ENCODE data around the gene THPO. TPM values are rescaled to one million over a fixed set of nuclear protein-coding genes. Genes with fewer than 3 reads are reported as not detected.
A peak's percentile ranks its signal among the peaks of the same experiment; 100 is the strongest.

Gene THPO
- under 0.01 TPM in 2 replicates for total RNA-seq

DNA sequence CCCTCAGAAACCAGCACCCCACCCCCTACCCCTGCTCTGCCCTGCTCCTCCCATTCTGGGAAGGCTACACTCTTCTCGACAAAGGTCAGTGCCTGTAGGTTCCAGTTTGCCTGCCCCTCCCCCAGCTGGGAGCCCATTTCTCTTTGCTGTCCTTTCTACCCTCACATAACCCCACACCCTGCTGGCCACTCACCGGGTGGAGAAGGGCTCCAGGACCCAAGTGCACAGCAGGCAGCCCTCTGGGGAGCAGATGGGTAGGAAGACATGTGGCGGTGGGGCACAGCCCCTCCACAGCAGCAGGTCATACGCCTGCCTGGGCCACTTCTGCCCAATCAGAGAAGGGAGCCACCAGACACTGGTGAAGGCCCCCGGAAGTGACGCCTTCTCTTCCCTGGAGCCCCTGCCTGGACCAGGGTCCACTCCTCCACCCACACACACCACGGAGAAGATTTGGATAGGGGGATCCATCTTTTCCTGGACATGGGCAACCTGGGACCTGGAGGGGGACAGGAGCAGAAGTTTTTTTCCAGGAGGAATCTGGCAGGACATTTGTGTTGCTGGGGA is at the start of gene THPO:
TSS of gene THPO (minus strand) at position 326 of the 564 bp plus-strand sequence. CDS start 1,948 bp downstream, outside the sequence.
- no peak for DNase-seq (ENCODE audit: low read depth in 2 of 2)

DNA sequence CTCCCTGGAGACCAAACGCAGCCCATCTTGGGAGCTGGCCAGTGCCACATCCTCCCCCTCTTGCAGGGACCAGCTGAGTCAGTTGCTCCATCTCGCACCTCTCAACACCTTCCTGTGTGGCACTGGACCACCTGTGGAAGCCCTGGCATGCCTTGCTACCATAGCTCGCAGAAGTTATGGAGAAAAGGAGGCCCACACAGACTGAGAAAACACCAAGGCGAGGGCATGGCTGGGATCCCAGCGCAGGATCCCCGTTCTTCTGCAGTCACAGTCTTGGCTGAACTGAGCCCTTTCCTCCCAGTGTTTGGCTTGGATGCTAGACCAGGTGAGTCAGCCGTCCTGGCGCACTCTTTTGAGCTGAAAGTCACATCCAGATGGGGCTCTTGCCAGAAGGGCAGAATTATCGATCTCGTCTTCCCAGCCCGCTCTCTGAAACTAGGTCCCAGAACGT is 48.7 kb upstream of the THPO start:
- no peak for DNase-seq (ENCODE audit: low read depth in 2 of 2)

DNA sequence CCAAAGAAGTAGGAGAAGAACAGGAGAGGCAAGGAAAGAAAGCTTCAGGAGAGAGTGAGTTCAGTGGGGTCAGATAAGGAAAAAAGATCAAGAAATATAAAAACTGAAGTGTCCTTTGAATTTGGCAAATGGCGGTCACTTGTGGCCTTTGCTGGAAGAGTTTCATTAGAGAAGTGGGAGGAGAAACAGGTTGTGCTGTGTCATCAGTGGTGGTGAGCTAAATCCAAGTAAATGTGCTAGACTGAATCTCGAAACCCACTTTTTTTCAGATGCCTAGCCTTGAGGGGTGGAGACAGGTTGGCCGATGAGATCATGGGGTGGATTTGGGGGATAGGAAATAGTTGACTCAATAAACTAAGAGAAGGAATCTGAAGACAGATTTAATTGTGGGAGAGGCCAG is 45.6 kb upstream of the THPO start:
- no peak for DNase-seq (ENCODE audit: low read depth in 2 of 2)

DNA sequence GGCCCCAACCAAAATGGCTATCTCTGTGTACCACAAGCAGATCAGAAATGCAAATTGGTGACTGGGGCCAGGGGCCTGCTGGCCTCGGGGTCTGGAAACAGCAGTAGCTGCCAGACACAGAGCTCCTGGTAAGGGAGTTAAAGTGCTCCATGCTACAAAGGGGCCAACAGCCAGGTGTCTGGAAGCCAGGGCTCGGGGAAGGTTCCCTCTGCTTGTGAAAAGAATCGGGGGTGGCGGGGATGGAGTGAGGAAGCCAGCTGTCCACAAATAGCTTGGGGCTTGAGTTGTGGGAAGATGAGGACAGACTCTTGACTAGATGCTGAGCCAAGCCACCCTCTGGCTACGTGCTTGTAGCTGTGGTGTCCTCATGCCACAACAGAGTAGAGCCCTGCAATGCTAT is 41.2 kb upstream of the THPO start:
- DNase-seq (ENCODE audit: low read depth in 2 of 2): no peak

- DNase-seq (ENCODE audit: low read depth in 2 of 2): peak; percentile 48 to 67
These were observed 39.8 kb upstream of the THPO start for GRCh38 chr3:184417619-184418327.

DNA sequence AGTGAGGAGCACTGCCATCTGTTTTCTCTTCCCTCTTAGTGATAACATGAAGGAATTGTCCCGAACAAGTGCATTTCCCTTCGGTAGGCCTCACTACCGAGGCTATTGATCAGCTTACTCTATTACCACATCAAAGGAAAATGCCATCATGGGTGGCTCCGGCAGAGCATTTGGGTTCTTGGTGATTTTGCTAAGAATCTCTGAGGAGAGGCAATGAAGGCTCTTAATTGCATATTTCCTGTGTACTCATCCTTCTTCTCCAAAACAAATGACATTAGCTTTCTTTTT is 37.1 kb upstream of the THPO start:
- no peak for DNase-seq (ENCODE audit: low read depth in 2 of 2)

GRCh38 chr3:184414418-184415202 is 36.6 kb upstream of the THPO start:
- DNase-seq (ENCODE audit: low read depth in 2 of 2): no peak

DNA sequence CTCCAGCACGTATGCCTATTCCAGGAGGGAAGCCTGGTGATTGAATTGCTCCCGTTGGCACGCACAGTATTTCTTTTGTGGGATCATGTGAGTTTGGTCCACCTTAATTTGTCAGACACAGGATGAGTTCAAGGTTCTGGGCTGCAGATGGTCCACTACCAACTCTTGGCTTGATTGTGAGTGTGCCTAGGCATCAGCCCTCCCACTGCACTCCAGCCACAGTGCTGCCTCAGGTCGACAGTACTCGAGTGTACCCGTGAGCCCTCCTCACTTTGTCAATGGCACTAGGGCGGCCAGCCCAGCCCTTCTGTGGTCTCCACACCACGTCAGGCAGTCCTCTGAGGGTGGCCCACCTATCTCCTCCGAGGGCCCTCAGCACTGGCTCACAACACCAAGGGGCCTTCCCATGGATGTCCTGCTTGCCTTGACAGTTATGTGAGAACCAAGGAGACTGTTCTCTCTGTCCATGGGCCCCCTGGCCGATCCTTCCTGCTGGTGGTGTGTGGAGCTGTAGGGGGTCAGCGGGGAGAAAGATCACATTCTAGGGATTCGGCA is 32.0 kb upstream of the THPO start:
- DNase-seq (ENCODE audit: low read depth in 2 of 2): no peak

GRCh38 chr3:184409331-184409926 is 31.4 kb upstream of the THPO start:
- no peak for DNase-seq (ENCODE audit: low read depth in 2 of 2)

- no peak for DNase-seq (ENCODE audit: low read depth in 2 of 2)
These were observed 27.3 kb upstream of the THPO start for GRCh38 chr3:184405075-184406030.

DNA sequence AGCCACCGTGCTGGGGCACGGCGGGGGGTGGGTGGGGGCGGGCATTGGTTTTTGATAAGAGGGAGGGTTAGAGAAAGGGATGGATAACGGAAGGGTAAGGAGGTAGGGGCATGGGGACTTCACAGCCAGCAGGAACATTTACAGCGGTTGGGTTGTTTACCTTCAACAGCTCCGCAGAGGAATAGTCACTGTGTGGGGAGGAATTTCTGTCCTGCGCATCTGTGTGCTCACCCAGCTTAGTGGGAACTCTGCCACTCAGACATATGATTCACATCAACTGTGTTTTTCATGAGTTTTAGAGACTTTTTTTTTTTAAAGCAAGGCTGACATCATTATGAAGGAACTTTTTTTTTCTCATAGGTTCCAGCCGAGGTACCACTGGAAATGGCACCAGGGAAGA is 21.4 kb upstream of the THPO start:
- DNase-seq (ENCODE audit: low read depth in 2 of 2): peak in 1 of 2 donors; percentile 19

- no peak for DNase-seq (ENCODE audit: low read depth in 2 of 2)
These were observed 17.3 kb upstream of the THPO start for GRCh38 chr3:184395320-184395660.

DNA sequence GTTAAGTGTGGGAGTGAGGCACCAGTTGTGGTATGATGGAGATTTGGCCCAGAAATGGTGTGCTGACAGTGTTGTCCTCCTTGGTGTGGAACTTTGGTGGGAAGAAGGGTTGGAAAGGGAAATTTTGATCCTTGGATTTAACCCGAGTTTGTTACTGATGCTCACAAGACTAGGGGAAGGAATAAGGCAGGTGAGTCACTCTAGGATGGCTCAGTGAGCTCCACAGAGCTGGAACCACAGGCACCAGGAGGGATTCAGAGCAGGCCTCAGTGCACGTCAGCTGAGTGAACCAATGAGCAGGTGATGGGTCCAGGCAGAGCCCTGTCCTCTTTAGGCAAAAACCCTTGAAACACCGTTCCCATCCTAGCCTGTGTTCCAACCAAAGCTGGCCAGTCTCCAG is 13.3 kb upstream of the THPO start:
- DNase-seq (ENCODE audit: low read depth in 2 of 2): no peak

DNA sequence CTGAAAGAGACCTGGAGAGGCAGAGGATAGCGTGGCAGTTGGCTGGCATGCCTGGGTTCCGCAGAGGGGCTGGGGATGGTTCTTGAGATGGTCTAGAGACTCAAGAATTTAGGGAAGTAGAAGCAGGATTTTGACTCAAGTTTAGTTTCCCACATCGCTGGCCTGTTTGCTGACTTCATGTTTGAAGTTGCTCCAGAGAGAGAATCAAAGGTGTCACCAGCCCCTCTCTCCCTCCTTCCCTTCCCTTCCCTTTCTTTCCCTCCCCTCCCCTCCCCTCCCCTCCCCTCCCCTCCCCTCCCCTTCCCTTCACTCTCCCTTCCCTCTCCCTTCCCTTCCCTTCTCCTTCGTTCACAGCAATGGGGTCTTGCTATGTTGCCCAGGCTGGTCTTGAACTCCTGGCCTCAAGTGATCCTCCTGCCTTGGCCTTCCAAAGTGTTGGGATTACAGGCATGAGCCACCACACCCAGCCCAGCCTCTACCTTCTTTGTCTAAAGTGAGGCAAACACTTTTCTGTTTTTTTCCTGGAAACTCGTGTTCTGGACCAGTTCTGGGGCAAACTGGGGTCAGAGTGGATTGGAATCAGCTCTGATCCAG is 12.0 kb upstream of the THPO start:
- DNase-seq (ENCODE audit: low read depth in 2 of 2): no peak

DNA sequence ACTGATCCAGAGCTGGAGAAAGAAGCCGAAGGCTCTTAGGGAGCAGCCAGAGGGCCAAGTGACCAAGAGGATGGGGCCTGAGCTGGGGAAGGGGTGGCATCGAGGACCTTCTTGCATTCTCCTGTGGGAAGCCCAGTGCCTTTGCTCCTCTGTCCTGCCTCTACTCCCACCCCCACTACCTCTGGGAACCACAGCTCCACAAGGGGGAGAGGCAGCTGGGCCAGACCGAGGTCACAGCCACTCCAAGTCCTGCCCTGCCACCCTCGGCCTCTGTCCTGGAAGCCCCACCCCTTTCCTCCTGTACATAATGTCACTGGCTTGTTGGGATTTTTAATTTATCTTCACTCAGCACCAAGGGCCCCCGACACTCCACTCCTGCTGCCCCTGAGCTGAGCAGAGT is 11.4 kb upstream of the THPO start:
- no peak for DNase-seq (ENCODE audit: low read depth in 2 of 2)

GRCh38 chr3:184388936-184389230 is 10.9 kb upstream of the THPO start:
- DNase-seq (ENCODE audit: low read depth in 2 of 2): no peak

DNA sequence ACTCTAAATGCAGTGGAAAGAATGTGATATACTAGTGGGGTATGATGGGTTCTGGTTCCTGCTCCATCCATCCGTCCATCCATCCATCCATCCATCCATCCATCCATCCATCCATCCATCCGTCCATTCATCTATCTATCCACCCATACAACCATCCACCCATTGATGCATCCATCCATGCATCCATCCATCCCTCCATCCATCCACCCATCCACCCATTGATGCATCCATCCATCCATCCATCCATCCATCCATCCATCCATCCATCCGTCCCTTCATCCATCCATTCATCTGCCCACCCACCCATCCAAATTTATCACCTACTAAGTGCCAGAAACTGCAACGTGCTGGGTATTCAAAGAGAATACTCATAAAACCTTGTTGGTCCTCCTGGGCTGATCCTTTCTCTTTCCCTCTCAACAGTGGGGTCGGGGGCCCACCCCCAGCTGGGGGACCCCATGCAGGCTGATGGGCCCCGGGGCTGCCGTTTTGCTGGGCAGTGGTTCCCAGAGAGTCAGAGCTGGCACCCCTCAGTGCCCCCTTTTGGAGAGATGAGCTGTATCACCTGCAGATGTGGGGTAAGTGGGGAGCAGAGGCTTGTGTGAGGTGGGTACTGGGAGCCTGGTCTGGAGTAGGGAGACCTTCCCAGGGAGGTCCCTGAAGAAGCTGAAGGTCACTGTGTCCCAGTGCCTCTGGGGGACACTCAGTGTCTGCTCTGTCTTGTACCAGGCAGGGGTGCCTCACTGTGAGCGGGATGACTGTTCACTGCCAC is 10.3 kb upstream of the THPO start:
- no peak for DNase-seq (ENCODE audit: low read depth in 2 of 2)

DNA sequence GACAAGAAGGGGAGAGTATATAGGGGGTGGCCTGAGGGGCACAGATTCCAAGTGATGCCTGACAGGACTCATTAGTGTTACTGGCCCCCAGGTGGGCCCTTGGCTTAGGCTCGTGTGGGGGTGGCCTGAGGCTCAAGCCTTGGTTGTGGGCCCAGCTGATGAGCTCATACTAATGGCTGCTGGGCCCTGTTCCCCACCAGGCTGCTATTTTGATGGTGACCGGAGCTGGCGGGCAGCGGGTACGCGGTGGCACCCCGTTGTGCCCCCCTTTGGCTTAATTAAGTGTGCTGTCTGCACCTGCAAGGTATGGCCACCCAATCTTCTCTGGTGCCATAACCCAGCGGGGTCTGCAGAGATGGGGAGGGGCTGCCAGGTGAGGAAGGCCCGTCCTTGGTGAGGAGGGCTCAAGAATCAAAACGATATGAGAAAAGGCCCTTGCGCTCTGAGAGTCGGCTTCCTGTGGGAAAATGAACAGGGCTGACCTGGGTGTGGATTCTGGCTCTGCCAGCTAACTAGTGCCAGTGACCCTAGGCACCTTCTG is 9.2 kb upstream of the THPO start:
- DNase-seq (ENCODE audit: low read depth in 2 of 2): no peak

DNA sequence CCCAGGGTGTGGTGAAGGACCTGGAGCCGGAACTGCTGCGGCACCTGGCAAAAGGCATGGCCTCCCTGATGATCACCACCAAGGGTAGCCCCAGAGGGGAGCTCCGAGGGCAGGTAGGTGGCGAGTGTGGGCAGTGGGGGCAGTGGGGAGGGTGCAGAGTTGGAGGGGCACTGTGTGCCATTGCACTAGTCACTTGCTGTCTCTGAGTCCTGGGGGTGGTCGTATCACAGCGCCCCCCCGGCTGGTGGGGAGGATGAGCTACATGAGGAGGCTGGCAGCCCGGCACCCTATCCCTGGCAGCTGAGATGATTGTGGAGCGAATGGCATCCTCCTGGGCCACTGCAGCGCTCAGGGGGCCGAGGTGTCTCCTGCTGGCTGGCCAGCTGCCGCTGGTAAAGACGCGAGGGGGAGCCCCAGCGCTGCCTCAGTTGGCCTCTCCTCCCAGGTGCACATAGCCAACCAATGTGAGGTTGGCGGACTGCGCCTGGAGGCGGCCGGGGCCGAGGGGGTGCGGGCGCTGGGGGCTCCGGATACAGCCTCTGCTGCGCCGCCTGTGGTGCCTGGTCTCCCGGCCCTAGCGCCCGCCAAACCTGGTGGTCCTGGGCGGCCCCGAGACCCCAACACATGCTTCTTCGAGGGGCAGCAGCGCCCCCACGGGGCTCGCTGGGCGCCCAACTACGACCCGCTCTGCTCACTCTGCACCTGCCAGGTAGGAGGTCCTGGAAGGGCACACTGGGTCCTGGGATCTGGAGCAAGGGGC is 8.2 kb upstream of the THPO start:
- DNase-seq (ENCODE audit: low read depth in 2 of 2): no peak
